ENCODE data around the gene ARMC9.
"Not testable (repeated sequence)": the region's sequence is repeated elsewhere in the genome, so short reads cannot be mapped to it uniquely, and the experiment has no call there.

Gene ARMC9

GRCh38 chr2:231181860-231182512, 16.4 kb upstream of the ARMC9 start:
- DNase-seq (ENCODE audit: low spot score), result no peak

- DNase-seq (ENCODE audit: low spot score), result no peak
Measured at GRCh38 chr2:231182513-231182899, 15.9 kb upstream of the ARMC9 start.

DNA sequence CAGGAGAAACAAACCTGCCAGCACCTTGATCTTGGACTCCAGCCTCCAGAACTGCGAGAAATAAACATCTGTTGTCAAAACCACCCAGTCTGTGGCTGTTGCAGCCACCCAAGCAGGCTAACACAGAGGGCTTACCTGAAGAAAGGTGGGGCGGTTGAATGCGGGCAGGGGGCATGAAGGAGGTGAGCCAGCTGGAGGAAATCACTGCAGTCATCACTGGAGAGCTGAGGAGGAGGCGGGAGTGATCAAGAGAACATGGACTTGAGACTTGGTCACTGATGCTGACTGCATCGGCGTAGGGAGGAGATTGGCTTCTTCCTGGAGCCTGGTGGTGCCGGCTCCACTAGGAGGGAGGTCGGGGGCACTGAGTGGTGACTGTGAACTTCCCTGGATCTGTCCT, 14.6 kb upstream of the ARMC9 start:
- DNase-seq (ENCODE audit: low spot score), result no peak

DNA sequence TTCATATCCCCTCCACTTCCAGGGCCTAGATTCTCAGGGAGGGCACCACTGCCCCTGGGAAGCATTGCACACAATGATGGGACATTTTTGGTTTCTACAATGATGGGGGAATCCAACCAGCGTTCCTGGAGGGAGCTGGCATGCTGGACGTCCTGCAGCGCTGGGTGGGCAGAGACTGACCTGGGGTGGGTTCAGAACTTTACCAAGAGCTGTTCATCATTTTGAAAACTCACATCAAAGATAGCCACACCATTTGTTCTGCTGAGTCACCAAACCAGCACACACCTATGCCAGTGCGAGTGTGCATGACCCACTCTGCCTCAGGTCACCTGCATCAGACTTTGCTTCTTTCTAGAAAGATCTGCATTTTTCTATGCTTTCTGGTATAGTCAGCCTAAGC, 14.1 kb upstream of the ARMC9 start:
- no peak for DNase-seq (ENCODE audit: low spot score)

DNA sequence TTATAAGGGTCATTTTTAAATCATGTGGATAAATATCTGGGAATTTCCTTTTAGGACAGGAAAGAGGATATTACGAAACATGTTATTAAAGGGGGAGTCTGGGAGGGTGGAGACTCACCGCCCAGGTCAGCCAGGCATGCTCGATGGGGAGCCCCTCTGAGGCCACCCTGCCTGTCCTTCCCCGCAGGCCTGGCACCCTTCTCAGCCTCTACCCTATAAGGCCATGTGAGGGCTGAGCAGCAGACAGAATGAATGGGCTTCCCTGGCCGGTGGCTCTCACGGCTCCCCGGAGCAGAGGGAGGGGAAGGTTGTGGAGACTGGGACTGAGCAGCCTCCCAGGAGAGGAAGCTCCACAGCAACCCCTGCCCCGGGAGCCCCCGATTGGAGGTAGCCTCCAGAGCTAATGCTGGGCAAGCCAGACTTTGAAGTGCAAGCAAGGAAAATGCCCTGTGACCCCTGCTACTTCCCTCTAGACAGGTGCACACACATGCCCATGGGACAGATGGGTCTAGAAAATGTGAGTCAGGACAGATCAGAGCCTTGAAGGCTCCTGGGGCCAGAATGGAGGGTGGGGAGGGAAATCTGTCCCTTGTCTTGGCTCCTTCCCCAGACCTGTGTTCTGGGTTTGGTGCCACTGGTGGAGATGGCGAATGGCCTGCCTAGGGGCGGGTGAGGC, 13.2 kb upstream of the ARMC9 start:
- no peak for DNase-seq (ENCODE audit: low spot score)

DNA sequence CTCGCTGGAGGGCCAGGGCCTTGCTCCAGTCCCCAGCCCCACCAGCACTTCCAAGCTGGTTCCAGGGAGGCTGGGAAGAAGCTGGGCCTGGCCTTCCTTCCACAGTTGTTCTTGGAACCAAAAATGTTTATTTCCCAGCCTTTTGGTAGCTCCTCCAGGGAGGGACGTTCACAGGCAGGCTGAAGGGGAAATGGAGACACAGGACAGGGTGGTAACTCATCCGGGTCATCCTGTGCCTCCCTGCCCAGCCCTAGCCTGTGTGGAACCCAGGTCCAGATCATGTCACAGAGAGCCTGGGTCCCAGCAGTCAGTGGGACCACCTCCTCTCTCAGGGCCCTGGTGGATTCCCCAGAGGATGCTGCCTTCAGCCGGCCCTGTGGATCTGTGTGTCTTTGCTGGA, 12.5 kb upstream of the ARMC9 start:
- no peak for DNase-seq (ENCODE audit: low spot score)

- DNase-seq (ENCODE audit: low spot score), result no peak
Measured at GRCh38 chr2:231186325-231186724, 12.1 kb upstream of the ARMC9 start.

- peak; percentile 45 for DNase-seq (ENCODE audit: low spot score)
Measured at GRCh38 chr2:231187736-231188505, 10.5 kb upstream of the ARMC9 start.

DNA sequence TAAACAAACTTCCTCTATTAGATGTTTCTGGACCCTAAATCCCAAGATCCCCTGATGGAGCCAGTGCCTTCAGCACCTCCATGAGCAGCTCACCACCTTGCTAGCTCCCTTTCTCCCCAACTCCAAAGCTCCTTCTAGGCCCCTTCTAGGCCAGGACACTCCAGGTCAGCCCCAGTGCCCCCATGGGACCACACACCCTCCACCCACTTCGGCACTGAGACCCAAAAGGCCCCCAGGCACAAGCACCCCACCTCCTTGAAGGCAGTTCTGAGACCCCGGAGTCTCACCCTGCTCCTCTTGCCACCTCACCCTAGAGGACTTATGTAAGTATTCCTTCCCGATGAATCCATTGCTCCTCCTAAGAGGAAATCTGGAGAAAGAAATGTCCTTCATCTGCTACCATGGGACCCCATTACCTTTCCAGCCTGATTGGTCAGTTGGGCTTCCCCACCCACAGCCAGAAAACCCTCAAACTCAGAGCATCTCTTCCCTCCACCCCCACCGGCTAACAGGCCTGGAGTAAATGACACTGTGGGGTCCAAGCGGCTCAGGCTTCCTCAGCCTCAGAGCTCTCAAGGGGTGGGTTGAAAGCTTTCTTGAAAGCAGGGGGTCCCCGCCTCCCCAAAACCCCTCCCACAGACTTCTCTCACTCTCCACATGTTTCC, 9.8 kb upstream of the ARMC9 start:
- no peak for DNase-seq (ENCODE audit: low spot score)

DNA sequence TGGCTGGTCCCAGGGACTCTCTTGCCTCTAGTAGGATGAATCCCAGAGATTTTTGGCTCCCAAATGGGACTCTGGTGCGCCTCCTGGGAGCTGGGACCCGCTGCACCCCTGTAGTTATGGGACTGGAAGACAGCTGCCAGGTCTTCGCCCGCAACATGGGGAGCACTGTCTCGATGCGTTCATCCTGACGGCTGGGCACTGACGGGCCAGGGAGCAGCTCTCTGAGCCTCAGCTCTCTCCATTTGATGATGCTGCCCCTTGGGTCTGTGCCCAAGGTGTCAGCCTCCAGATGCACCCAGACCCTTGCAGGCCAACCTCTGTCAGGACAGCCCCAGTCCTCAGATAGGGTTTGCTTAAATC, 9.3 kb upstream of the ARMC9 start:
- no peak for DNase-seq (ENCODE audit: low spot score)

DNA sequence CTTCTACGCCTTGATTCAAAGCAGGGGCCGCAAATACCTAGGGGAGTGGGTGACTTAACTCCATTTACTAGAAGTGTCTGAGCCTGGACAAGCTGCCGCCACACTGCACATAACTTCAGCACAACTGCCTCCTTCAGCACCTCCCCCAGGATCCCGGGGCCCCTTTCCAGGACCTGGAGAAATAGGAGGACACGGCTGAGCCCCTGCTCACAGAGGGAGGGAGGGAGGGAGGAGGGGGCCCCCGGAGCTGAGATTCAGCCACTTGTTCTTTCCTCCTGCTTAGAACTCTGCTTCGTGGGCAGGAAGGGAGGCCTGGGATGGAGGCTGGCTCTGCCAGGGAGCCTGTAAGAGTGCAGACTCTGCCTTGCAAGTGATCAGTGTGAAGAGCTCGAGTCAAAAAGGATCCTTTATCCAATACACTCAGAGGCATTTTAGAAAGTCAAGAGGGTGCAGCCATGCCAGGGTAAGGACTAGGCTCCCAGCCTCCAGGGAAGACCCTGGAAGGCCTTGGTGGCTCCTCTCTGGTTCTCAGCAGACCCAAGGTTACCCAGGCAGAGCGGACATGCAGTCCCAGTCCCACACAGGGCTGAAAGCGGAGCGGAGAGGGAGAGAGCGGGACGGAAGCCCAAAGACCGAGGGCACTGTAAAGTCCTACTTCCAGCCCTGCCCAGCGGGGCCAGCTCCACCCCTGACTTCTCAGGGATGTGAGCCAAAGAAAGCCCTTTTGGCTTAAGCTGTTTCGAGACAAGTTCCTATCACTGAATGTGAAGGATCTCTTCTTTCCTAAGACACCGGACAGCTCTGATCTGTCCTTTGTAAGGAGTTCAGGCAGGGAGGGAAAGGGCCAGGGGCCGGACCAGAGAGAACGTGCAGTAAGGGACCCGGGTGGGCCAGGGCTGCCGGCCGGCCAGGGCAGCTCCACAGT, 8.6 kb upstream of the ARMC9 start:
- peak; percentile 79 for DNase-seq (ENCODE audit: low spot score)

DNA sequence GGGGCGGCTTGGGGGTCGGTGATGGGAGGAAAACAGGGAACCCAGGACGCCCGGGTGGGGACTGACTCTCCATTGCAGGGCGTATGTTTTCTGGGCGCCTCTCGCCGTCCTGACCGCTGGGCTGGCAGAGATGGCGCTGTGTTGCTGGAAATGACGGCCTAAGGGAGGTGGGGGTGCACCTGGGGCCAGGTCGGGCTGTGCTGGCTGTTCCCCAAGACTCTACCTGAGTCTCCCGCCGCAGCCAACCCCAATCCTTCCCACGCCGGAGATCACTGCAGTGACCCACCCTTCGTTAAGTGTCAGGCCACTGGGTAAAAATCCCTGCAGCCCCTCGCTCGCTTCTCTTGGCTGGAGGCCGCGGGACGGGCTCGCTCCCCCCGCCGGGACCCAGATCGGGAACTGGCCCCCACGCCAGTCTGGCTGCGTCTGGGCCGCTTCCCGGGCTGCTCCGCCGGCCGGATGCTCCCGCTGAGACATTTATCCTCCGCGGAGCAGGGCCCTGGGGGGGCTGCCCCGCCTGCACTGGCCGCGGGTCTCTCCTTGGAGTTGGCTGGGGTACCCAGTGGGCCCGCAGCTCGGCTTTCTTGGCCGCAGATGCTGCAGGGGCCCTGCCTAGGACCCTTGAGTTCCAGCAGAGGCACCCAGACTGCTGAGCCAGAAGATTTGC, 7.8 kb upstream of the ARMC9 start:
- DNase-seq (ENCODE audit: low spot score), result peak; percentile 61

DNA sequence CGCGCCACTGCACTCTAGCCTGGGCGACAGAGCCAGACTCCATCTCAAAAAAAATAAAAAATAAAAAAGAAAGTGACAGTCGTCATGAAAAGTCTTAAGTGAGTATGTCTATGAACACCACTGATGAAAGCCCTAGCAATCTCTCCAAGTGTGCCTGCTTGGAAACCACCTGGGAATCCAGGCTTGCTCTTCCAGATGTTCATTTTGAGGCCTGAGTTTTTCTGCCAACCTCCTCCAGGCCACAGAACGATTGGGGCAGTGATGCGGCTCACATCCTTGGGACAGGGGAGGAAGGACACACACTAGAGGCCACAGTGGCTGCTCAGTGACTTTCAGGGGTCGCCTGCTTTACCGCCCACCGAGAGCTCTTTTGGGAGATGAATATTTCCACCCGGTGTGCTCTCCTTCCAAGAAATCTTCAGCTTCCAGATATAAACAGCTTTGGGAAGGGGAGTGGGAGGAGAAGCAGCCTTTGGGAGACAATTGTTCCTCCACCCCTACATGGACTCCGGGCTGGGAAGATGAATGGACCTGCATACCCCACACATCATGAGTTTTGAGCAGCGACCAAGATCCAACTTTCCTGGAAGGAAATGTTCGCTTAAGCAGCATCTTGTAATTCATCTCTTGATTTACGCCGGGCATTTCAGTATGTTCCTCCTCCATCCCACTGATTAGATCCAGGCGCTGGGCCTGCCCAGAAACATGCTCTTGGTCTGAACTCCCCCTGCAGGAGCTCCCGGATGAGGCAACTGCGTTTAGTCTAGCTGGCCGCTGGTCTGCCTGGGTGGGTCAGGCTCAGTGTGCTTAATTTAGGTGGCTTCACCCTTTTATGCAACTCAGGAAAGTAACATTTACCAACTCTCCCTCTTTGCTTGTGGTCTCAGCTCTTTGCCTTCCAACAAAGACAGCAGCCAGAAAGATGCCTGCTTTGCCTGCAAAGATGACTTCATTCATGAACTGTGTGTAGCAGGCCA, 6.2 kb upstream of the ARMC9 start:
- DNase-seq (ENCODE audit: low spot score), result peak; percentile 84

DNA sequence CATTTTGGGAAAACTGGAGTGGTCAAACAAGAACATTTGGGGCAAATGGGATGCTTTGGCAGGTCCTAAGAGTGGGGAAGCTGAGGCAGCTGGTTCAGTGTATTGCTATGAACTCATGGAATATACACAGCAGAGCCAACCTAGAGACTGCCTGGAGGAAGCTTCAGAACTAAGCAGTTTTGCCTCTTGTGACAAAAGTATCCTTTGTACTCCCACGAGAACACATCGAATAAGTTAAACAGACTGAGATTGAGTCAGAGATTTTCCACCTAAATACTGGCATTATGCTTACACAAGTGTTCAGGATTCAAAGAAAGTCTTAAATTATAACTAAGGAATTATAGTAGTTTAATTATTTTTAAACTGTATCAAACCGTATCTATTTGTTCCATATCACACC, 5.2 kb upstream of the ARMC9 start:
- no peak for DNase-seq (ENCODE audit: low spot score)

DNA sequence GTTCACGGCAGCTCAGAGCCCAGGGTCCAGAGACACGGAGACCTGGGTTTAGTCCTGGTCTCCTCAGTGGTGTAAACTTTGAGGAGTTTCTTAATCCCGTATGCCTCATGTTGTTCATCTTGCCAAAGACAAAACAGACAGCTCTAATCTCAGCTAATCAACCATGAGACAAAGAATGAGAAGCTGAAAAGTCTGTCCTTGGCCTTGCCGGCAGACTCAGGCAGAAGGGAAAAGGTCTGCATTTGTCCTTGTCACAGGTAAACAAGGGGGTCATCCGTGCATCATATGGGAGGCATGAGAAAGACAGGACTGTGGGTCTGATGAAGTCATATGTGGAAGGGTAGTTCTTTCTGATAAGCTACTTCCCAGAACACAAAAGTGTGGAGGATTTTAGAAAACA, 1.8 kb upstream of the ARMC9 start:
- DNase-seq (ENCODE audit: low spot score), result no peak

DNA sequence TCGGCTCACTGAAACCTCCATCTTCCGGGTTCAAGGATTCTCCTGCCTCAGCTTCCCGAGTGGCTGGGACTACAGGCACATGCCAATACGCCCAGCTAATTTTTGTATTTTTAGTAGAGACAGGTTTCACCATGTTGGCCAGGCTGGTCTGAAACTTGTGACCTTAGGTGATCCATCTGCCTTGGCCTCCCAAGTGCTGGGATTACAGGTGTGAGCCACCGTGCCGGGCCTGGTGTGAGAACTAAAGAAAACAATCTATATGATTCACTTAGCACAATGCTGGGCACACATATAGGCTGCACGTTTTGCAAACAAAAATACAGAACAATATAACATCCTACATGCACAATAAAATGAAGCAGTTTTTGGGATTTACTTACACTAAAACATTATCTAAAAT, 1.2 kb upstream of the ARMC9 start:
- not testable (repeated sequence) for DNase-seq (ENCODE audit: low spot score)

DNA sequence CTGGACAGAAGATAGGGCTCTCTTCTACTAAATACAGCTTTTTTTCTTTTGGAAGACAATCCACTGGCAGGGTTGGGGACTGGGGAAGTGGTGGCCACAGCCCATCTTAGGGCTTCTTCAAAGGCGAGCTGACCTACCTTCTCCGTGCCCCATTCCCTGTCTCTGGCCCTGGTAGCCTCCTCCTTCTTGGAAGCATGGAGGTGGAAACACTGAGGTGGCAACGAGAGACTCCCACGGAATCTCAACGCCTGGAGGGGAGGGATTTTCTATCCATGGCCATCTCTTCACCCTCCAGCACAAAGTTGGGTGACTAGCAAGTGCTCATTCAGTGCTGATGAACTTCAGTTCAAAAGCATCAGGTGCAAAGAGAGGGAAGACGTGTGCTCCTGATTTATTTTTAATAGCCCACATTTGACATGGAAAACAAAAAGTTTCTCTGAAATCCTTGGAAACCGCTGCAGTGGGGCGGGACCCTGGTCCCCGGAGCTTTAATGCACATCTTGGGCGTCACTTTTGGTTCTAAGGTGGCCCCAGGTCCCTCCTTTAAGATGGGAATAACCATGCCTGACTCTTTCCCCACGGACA, 633 bp upstream of the ARMC9 start:
- DNase-seq (ENCODE audit: low spot score), result no peak

GRCh38 chr2:231199219-231199618, 788 bp downstream of the ARMC9 start:
- no peak for DNase-seq (ENCODE audit: low spot score)

DNA sequence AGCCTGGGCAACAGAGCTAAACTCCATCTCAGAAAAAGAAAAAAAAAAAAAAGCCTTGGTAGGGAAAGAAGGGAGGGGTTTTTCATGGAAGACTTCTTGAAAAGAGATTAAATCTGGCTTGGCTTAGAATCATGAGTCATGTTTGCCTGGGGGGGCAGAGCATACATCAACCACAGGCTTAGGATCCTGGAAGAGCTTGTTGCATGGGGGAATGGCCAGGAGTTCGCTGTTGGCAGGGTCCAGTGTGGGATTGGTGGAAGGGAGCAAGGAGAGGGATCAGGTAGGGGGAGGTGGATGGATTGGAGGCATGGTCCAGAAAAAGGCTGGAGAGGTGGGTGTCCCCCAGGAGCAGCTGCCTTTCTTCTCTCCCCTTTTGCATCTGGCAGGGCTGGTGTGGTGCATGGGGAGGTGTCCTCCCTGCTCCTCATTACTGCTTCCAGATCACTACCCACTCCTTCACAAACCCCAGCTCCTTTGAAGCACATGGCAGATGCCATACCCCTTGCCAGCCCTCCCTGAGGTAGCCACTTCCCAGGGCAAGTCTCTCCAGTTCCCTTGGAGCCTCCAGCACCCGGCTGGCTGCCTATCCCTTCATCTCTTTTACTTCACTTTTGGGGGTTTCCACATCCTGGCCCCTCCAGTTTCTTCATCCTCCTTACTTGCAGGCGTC, 2.5 kb downstream of the ARMC9 start:
- DNase-seq (ENCODE audit: low spot score), result no peak

Measured in AG08396 (cell line).